ENCODE results near the gene ATP5PD. TPM values are rescaled to one million over a fixed set of nuclear protein-coding genes. Genes with fewer than 3 reads are reported as not detected.

ATP5PD gene
- total RNA-seq, 1 donor = 513 TPM

GRCh38 chr17:74992223-74992622 lies 54.5 kb downstream of the ATP5PD start:
- no peak for TF ChIP-seq CTCF (IDR thresholded peaks at IDR 0.05; ENCODE audit: insufficient read depth, low read length)
- no peak overlapping the region for H3K4me3 ChIP-seq (ENCODE audit: low read depth, low read length)
- no peak for DNase-seq (ENCODE audit: low read depth)

- DNase-seq (ENCODE audit: low read depth) = no peak
- no peak for TF ChIP-seq CTCF (IDR thresholded peaks at IDR 0.05; ENCODE audit: insufficient read depth, low read length)
- H3K4me3 ChIP-seq (ENCODE audit: low read depth, low read length) = no peak overlapping the region
Measured at GRCh38 chr17:74990581-74991105, 56.1 kb downstream of the ATP5PD start.

Small RNA genes within 50 kb of the gene (small RNA-seq; reads per million reads assigned to genes)
- gene AC111186.1 = not detected
- gene RF00019 = not detected
- not detected for gene RN7SL573P
- gene RNU6-362P = not detected

Other genes with a start within 250 kb of the ATP5PD start
- gene GRIN2C, start 187.1 kb downstream of the ATP5PD start, total RNA-seq (ENCODE audit: low replicate concordance) = under 0.01 TPM in 1 of 2 replicates, not detected in the other
- 14.7 and 113 TPM in 2 replicates for gene FDXR, start 174.0 kb downstream of the ATP5PD start, total RNA-seq (ENCODE audit: low replicate concordance)
- gene FADS6, start 153.3 kb downstream of the ATP5PD start, total RNA-seq (ENCODE audit: low replicate concordance) = not detected in 2 replicates
- gene USH1G, start 123.7 kb downstream of the ATP5PD start, total RNA-seq (ENCODE audit: low replicate concordance) = 0.49 TPM in 1 of 2 replicates, not detected in the other
- gene OTOP2, start 122.7 kb downstream of the ATP5PD start, total RNA-seq (ENCODE audit: low replicate concordance) = not detected in 2 replicates
- gene OTOP3, start 111.1 kb downstream of the ATP5PD start, total RNA-seq (ENCODE audit: low replicate concordance) = not detected in 2 replicates
- 0.33 and 0.90 TPM in 2 replicates for gene HID1, start 74.2 kb downstream of the ATP5PD start, total RNA-seq (ENCODE audit: low replicate concordance)
- gene CDR2L, start 59.3 kb downstream of the ATP5PD start, total RNA-seq (ENCODE audit: low replicate concordance) = 11.8 and 15.3 TPM in 2 replicates
- gene MRPL58, start 34.3 kb downstream of the ATP5PD start, total RNA-seq (ENCODE audit: low replicate concordance) = 26.2 and 31.4 TPM in 2 replicates
- gene KCTD2, start 256 bp upstream of the ATP5PD start, total RNA-seq (ENCODE audit: low replicate concordance) = 20.2 and 34.2 TPM in 2 replicates
- gene SLC16A5, start 41.0 kb upstream of the ATP5PD start, total RNA-seq (ENCODE audit: low replicate concordance) = 2.8 and 4.4 TPM in 2 replicates
- 3.4 and 3.9 TPM in 2 replicates for gene ARMC7, start 63.0 kb upstream of the ATP5PD start, total RNA-seq (ENCODE audit: low replicate concordance)
- gene NT5C, start 84.8 kb upstream of the ATP5PD start, total RNA-seq (ENCODE audit: low replicate concordance) = 39.8 and 45.2 TPM in 2 replicates
- 71.1 and 79.6 TPM in 2 replicates for gene JPT1, start 107.5 kb upstream of the ATP5PD start, total RNA-seq (ENCODE audit: low replicate concordance)
- 89.9 and 129 TPM in 2 replicates for gene SUMO2, start 136.0 kb upstream of the ATP5PD start, total RNA-seq (ENCODE audit: low replicate concordance)
- 33.9 and 41.5 TPM in 2 replicates for gene NUP85, start 158.7 kb upstream of the ATP5PD start, total RNA-seq (ENCODE audit: low replicate concordance)
- gene GGA3, start 214.6 kb upstream of the ATP5PD start, total RNA-seq (ENCODE audit: low replicate concordance) = 8.7 and 14.0 TPM in 2 replicates
- gene MRPS7, start 214.9 kb upstream of the ATP5PD start, total RNA-seq (ENCODE audit: low replicate concordance) = 31.0 and 83.6 TPM in 2 replicates
- gene MIF4GD, start 224.3 kb upstream of the ATP5PD start, total RNA-seq (ENCODE audit: low replicate concordance) = 3.8 and 9.9 TPM in 2 replicates
- gene SLC25A19, start 242.5 kb upstream of the ATP5PD start, total RNA-seq (ENCODE audit: low replicate concordance) = 8.7 and 11.0 TPM in 2 replicates

Measured in fibroblast of the aortic adventitia (primary cell).